HepG2 (cell line): ENCODE data around the gene PANX1. TPM values are rescaled to one million over a fixed set of nuclear protein-coding genes. Genes with fewer than 3 reads are reported as not detected.

Experiments
- DMAP1 ChIP-seq: IDR thresholded peaks from 2 replicates; pipeline ENCODE4 v1.6.1; 2016
- DRAP1 ChIP-seq: IDR thresholded peaks from 2 replicates; pipeline ENCODE4 v1.6.1; 2016; ENCODE audit warnings: missing genetic modification reagents, missing compliant biosample characterization
- E2F1 ChIP-seq: sonication (generic); formaldehyde crosslinking; IDR thresholded peaks from 2 replicates; pipeline ENCODE4 v1.5.0; 2020; ENCODE audit warnings: missing genetic modification reagents
- GABPB1 ChIP-seq: IDR thresholded peaks from 2 replicates; pipeline ENCODE4 v1.6.1; 2016; ENCODE audit warnings: mild to moderate bottlenecking, missing genetic modification reagents, moderate library complexity, missing compliant biosample characterization
- HNRNPK ChIP-seq: fragments of 200-400 bp; formaldehyde crosslinking; IDR thresholded peaks from 2 replicates; pipeline ENCODE4 v1.6.1; 2018; ENCODE audit warnings: low read length, low read depth, moderate library complexity, mild to moderate bottlenecking; ENCODE audit not compliant: poor library complexity, severe bottlenecking
- HNRNPLL ChIP-seq: fragments of 200-400 bp; formaldehyde crosslinking; IDR thresholded peaks from 2 replicates; pipeline ENCODE4 v1.6.1; 2017; ENCODE audit warnings: mild to moderate bottlenecking, low read depth, low read length; ENCODE audit not compliant: poor library complexity, severe bottlenecking
- IKZF5 ChIP-seq: IDR thresholded peaks from 2 replicates; pipeline ENCODE4 v1.6.1; 2018; ENCODE audit warnings: missing genetic modification reagents, mild to moderate bottlenecking, missing compliant biosample characterization
- IRF2 ChIP-seq: IDR thresholded peaks from 2 replicates; pipeline ENCODE4 v1.6.1; 2018; ENCODE audit warnings: missing genetic modification reagents, missing compliant biosample characterization
- ISL2 ChIP-seq: sonication (generic); formaldehyde crosslinking; IDR thresholded peaks from 2 replicates; pipeline ENCODE4 v1.5.0; 2020; ENCODE audit warnings: missing genetic modification reagents
- KAT7 ChIP-seq: IDR thresholded peaks from 2 replicates; pipeline ENCODE4 v1.6.1; 2018; ENCODE audit warnings: borderline replicate concordance, missing compliant biosample characterization
- KLF6 ChIP-seq: IDR thresholded peaks from 2 replicates; pipeline ENCODE4 v1.8.0; 2016; ENCODE audit warnings: missing biosample characterization, missing genetic modification reagents
- SKI ChIP-seq: fragments of 450-650 bp; IDR thresholded peaks from one replicate; pipeline ENCODE4 v1.6.1; 2018; ENCODE audit warnings: mild to moderate bottlenecking; ENCODE audit not compliant: partially characterized antibody
- SMAD3 ChIP-seq: sonication (generic); formaldehyde crosslinking; IDR thresholded peaks from 2 replicates; pipeline ENCODE4 v1.4.0; 2020; ENCODE audit warnings: missing genetic modification reagents
- SOX13 ChIP-seq, 3 experiments: fragments of 450-650 bp in 1 of 3; sonication (generic) in 1 of 3; formaldehyde crosslinking in 1 of 3; IDR thresholded peaks in 2 of 3; conservative IDR thresholded peaks in 1 of 3; 2 replicates each; pipeline versions ENCODE4 v1.5.0 to v1.6.1; 2016 to 2020; ENCODE audit warnings: antibody characterized with exemption in 1 of 3, mild to moderate bottlenecking in 1 of 3, missing compliant biosample characterization in 1 of 3, missing genetic modification reagents in 1 of 3, moderate library complexity in 1 of 3
- YEATS4 ChIP-seq: sonication (generic); formaldehyde crosslinking; IDR thresholded peaks from 2 replicates; pipeline ENCODE4 v1.4.0; 2020; ENCODE audit warnings: missing genetic modification reagents, borderline replicate concordance
- ZIK1 ChIP-seq: sonication (generic); formaldehyde crosslinking; IDR thresholded peaks from 2 replicates; pipeline ENCODE4 v1.5.0; 2020; ENCODE audit warnings: mild to moderate bottlenecking, low read depth, missing genetic modification reagents, borderline replicate concordance
- ZNF160 ChIP-seq: sonication (generic); formaldehyde crosslinking; IDR thresholded peaks from 2 replicates; pipeline ENCODE4 v1.8.0; 2022; ENCODE audit warnings: mild to moderate bottlenecking, inconsistent platforms, missing genetic modification reagents
- ZNF274 ChIP-seq: sonication (generic); formaldehyde crosslinking; IDR thresholded peaks from 2 replicates; pipeline ENCODE4 v1.5.1; 2020; ENCODE audit warnings: mild to moderate bottlenecking, missing genetic modification reagents
- ZNF547 ChIP-seq: sonication (generic); formaldehyde crosslinking; IDR thresholded peaks from 2 replicates; pipeline ENCODE4 v1.5.1; 2020; ENCODE audit warnings: mild to moderate bottlenecking, missing genetic modification reagents
- ZNF556 ChIP-seq: sonication (generic); formaldehyde crosslinking; IDR thresholded peaks from 2 replicates; pipeline ENCODE4 v1.4.0; 2020; ENCODE audit warnings: mild to moderate bottlenecking, missing genetic modification reagents, borderline replicate concordance
- ZNF598 ChIP-seq: sonication (generic); formaldehyde crosslinking; IDR thresholded peaks from 2 replicates; pipeline ENCODE4 v1.5.1; 2020; ENCODE audit warnings: mild to moderate bottlenecking, missing genetic modification reagents, borderline replicate concordance
- ZNF639 ChIP-seq: conservative IDR thresholded peaks from 2 replicates; pipeline ENCODE4 v1.6.1; 2018; ENCODE audit warnings: missing genetic modification reagents
- ZNF766 ChIP-seq: sonication (generic); formaldehyde crosslinking; IDR thresholded peaks from 2 replicates; pipeline ENCODE4 v1.5.0; 2020; ENCODE audit warnings: missing genetic modification reagents, borderline replicate concordance
- ZSCAN25 ChIP-seq: sonication (generic); formaldehyde crosslinking; IDR thresholded peaks from 2 replicates; pipeline ENCODE4 v1.8.0; 2022; ENCODE audit warnings: mild to moderate bottlenecking, missing genetic modification reagents
- polyA plus RNA-seq, 8 experiments: library from polyadenylated mRNA; depleted of rRNA in 3 of 8; stranded (reverse) in 7 of 8; unstranded in 1 of 8; fragments of >200 nt; fragmentation: Illumina TruSeq in 4 of 8; extraction: Trizol in 4 of 8; gene quantifications; 2 replicates each; pipeline versions ENCODE4 v1.2.1 to v1.2.3, GENCODE V29; 2011 to 2016; ENCODE audit warnings: low read depth in 4 of 8, missing spikeins in 1 of 8, mixed read lengths in 1 of 8; ENCODE audit not compliant: insufficient read depth in 1 of 8
- total RNA-seq, 5 experiments: library from RNA; depleted of rRNA; stranded (reverse); fragments of >200 nt; fragmentation: Illumina TruSeq; extraction: Trizol; gene quantifications; 2 replicates each; pipeline ENCODE4 v1.2.3, GENCODE V29; 2016; ENCODE audit warnings: low read depth in 1 of 5

PANX1 gene
- total and polyA plus RNA-seq, 2 of the 13 experiments (the other 11 are each of a cell fraction or from before 2014, with no cell fraction given): 8.3 to 24.8 TPM

GRCh38 chr11:94128746-94129511, at the start of gene PANX1 (continued):
- TF ChIP-seq YEATS4 (peak; percentile 96), ZNF766 (CRISPR knock-in tag) (peak; percentile 83; the same call in 1 of the 2 replicates), SKI (peak; percentile 28), IKZF5 (CRISPR knock-in tag) (no peak; the same call in 1 of the 2 replicates), DRAP1 (CRISPR knock-in tag) (peak; percentile 82), ZNF598 (CRISPR knock-in tag) (0 out of 2 replicates have a peak, but pooled peaks have one; percentile 34), ZNF547 (peak; percentile 82), GABPB1 (peak; percentile 93), SMAD3 (peak; percentile 57; the same call in 1 of the 2 replicates), ZIK1 (CRISPR knock-in tag) (peak; percentile 32; the same call in 1 of the 2 replicates), ZSCAN25 (no peak; the same call in 1 of the 2 replicates), HNRNPK (peak; percentile 61), HNRNPLL (peak; percentile 85), SOX13 (IDR thresholded peaks at IDR 0.05) (0 out of 2 replicates have a peak, but pooled peaks have one; percentile 34), SOX13 (CRISPR knock-in tag; conservative IDR thresholded peaks at IDR 0.05 in 1 of 2, IDR thresholded peaks at IDR 0.05 in 1 of 2) (peak in 1 of 2 experiments; percentile 59; a peak in 2 of 4 replicates), E2F1 (CRISPR knock-in tag) (peak; percentile 56; the same call in 1 of the 2 replicates), KAT7 (no peak), DMAP1 (CRISPR knock-in tag) (peak; percentile 76; the same call in 1 of the 2 replicates), ZNF160 (CRISPR knock-in tag) (peak; percentile 70; the same call in 1 of the 2 replicates), KLF6 (peak; percentile 62; the same call in 1 of the 2 replicates), ZNF274 (CRISPR knock-in tag) (peak; percentile 74; the same call in 1 of the 2 replicates), IRF2 (CRISPR knock-in tag) (peak; percentile 64), ISL2 (peak; percentile 75), ZNF639 (CRISPR knock-in tag) (peak; percentile 14), ZNF556 (CRISPR knock-in tag) (0 out of 2 replicates have a peak, but pooled peaks have one; percentile 14)
